ENCODE results near the gene MRC2.

DNA sequence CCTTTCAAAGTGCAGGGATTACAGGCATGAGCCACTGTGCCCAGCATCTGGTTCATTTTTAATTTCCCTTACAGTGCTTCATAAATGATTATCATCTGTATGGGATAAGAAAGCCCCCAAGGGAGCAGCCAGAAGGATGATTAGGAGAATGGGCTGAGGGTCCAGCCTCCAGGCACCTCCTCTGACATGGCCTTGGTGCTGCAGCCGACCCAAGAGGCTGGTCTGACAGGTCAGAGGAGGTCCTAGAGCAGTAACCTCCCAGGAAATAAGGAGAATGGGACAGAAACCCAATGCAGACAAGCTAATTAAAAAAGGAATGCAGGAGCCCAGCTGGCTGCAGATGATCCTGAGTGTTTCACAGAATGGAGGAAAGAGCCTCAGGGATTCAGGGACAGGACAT is 29.0 kb downstream of the MRC2 start:
- TF ChIP-seq, protein P1, sequence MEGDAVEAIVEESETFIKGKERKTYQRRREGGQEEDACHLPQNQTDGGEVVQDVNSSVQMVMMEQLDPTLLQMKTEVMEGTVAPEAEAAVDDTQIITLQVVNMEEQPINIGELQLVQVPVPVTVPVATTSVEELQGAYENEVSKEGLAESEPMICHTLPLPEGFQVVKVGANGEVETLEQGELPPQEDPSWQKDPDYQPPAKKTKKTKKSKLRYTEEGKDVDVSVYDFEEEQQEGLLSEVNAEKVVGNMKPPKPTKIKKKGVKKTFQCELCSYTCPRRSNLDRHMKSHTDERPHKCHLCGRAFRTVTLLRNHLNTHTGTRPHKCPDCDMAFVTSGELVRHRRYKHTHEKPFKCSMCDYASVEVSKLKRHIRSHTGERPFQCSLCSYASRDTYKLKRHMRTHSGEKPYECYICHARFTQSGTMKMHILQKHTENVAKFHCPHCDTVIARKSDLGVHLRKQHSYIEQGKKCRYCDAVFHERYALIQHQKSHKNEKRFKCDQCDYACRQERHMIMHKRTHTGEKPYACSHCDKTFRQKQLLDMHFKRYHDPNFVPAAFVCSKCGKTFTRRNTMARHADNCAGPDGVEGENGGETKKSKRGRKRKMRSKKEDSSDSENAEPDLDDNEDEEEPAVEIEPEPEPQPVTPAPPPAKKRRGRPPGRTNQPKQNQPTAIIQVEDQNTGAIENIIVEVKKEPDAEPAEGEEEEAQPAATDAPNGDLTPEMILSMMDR (IDR thresholded peaks at IDR 0.05): no peak
- no peak for TF ChIP-seq ZFX (IDR thresholded peaks at IDR 0.05; ENCODE audit: borderline replicate concordance)

All from 22Rv1 (cell line).